KOPT-K1 (cell line): Measurements from ENCODE around the gene PARP4.
"Not testable (repeated sequence)": the region's sequence is repeated elsewhere in the genome, so short reads cannot be mapped to it uniquely, and the experiment has no call there.

Experiments used
- H3K27ac ChIP-seq: fragments of 200-600 bp; sonication (generic); 2 replicates; pipeline ENCODE4 v1.5.1; 2016; ENCODE audit warnings: antibody characterized with exemption, mild to moderate bottlenecking, low read depth, low read length; ENCODE audit not compliant: poor library complexity, severe bottlenecking
- H3K36me3 ChIP-seq: fragments of 200-600 bp; sonication (generic); 2 replicates; pipeline ENCODE4 v1.5.1; 2017; ENCODE audit warnings: antibody characterized with exemption, mild to moderate bottlenecking, low read length, moderate library complexity; ENCODE audit not compliant: insufficient read depth
- H3K9me3 ChIP-seq: fragments of 200-600 bp; sonication (generic); 2 replicates; pipeline ENCODE4 v1.5.1; 2017; ENCODE audit warnings: antibody characterized with exemption, low read length, mild to moderate bottlenecking; ENCODE audit not compliant: insufficient read depth, poor library complexity, severe bottlenecking

Gene PARP4

GRCh38 chr13:24516919-24517318 is 4.3 kb upstream of the PARP4 start:
- Histone ChIP-seq H3K27ac (no peak overlapping the region), H3K9me3 (no peaks in the 10 kb centered on the region), H3K36me3 (no peaks in the 10 kb centered on the region)

GRCh38 chr13:24512908-24513213 is 283 bp upstream of the PARP4 start:
- Histone ChIP-seq H3K27ac (peak overlapping the region; percentile 84), H3K36me3 (0 out of 2 replicates have a peak, but pooled peaks cover 4% of the 10 kb centered on the region), H3K9me3 (no peaks in the 10 kb centered on the region)

GRCh38 chr13:24511816-24512196 is 772 bp downstream of the PARP4 start:
- peak overlapping the region; percentile 84 for H3K27ac ChIP-seq
- no peaks in the 10 kb centered on the region for H3K9me3 ChIP-seq
- H3K36me3 ChIP-seq: 0 out of 2 replicates have a peak, but pooled peaks cover 6% of the 10 kb centered on the region

- H3K36me3 ChIP-seq: peaks cover 11% of the 10 kb centered on the region
- H3K9me3 ChIP-seq: no peaks in the 10 kb centered on the region
- H3K27ac ChIP-seq: peak overlapping the region; percentile 84
Measured at GRCh38 chr13:24511019-24511815, 1.4 kb downstream of the PARP4 start.

- Histone ChIP-seq H3K9me3 (no peaks in the 10 kb centered on the region), H3K27ac (no peak overlapping the region), H3K36me3 (peaks cover 42% of the 10 kb centered on the region)
Measured at GRCh38 chr13:24506698-24507335, 5.8 kb downstream of the PARP4 start.

GRCh38 chr13:24506283-24506682 is 6.3 kb downstream of the PARP4 start:
- H3K36me3 ChIP-seq: peaks cover 47% of the 10 kb centered on the region
- H3K9me3 ChIP-seq, H3K27ac ChIP-seq: not testable (repeated sequence)

- Histone ChIP-seq H3K27ac (no peak overlapping the region), H3K36me3 (peaks cover 52% of the 10 kb centered on the region), H3K9me3 (no peaks in the 10 kb centered on the region)
Measured at GRCh38 chr13:24505756-24506155, 6.8 kb downstream of the PARP4 start.

GRCh38 chr13:24505256-24505655 is 7.3 kb downstream of the PARP4 start:
- Histone ChIP-seq H3K9me3 (no peaks in the 10 kb centered on the region), H3K27ac (no peak overlapping the region), H3K36me3 (peaks cover 57% of the 10 kb centered on the region)

GRCh38 chr13:24503379-24503696 is 9.2 kb downstream of the PARP4 start:
- no peaks in the 10 kb centered on the region for H3K9me3 ChIP-seq
- no peak overlapping the region for H3K27ac ChIP-seq
- H3K36me3 ChIP-seq: peaks cover 66% of the 10 kb centered on the region

- Histone ChIP-seq H3K27ac (no peak overlapping the region), H3K9me3 (no peaks in the 10 kb centered on the region), H3K36me3 (peaks cover 64% of the 10 kb centered on the region)
Measured at GRCh38 chr13:24502533-24503378, 9.8 kb downstream of the PARP4 start.

- Histone ChIP-seq H3K9me3 (no peaks in the 10 kb centered on the region), H3K36me3 (peaks cover 73% of the 10 kb centered on the region), H3K27ac (no peak overlapping the region)
Measured at GRCh38 chr13:24500977-24501376, 11.6 kb downstream of the PARP4 start.

GRCh38 chr13:24497742-24498141 is 14.8 kb downstream of the PARP4 start:
- no peaks in the 10 kb centered on the region for H3K9me3 ChIP-seq
- peaks cover 82% of the 10 kb centered on the region for H3K36me3 ChIP-seq
- H3K27ac ChIP-seq: no peak overlapping the region

- H3K36me3 ChIP-seq: peaks cover 87% of the 10 kb centered on the region
- H3K27ac ChIP-seq: not testable (repeated sequence)
Measured at GRCh38 chr13:24496295-24496694, 16.3 kb downstream of the PARP4 start.

GRCh38 chr13:24495151-24495729 is 17.3 kb downstream of the PARP4 start:
- Histone ChIP-seq H3K9me3 (no peaks in the 10 kb centered on the region), H3K36me3 (peaks cover 87% of the 10 kb centered on the region), H3K27ac (no peak overlapping the region)

More at GRCh38 chr13:24496295-24496694, 16.3 kb downstream of the PARP4 start:
- H3K9me3 ChIP-seq: not testable (repeated sequence)

GRCh38 chr13:24493356-24493755 is 19.2 kb downstream of the PARP4 start:
- H3K9me3 ChIP-seq: no peaks in the 10 kb centered on the region
- peaks cover 97% of the 10 kb centered on the region for H3K36me3 ChIP-seq
- no peak overlapping the region for H3K27ac ChIP-seq
